ENCODE results near the gene GALNT12.

The GALNT12 gene

GRCh38 chr9:98882569-98882923, 75.1 kb downstream of the GALNT12 start:
- DNase-seq: no peak

- no peak for DNase-seq
Observed at GRCh38 chr9:98883276-98883675, 75.8 kb downstream of the GALNT12 start.

DNA sequence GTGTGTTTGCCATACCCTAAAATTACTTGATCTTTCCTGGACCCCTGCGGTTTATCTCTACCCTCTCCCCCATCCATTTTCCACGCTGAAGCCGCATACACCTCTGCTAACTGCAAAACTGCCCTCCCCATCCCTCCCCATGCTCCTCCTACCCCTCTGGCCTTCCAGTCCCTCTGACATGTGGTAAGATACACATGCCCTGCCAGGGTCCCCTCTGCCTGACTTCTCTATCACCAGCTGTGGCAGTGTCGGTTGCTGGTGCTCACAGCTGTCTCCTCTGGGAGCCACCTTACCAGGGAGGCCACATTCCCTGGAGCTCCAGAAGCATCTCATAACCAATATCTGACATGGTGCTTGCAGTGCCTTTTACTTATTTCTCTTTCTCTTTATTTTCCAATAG, 77.4 kb downstream of the GALNT12 start:
- DNase-seq: no peak

GRCh38 chr9:98885575-98886295, 78.3 kb downstream of the GALNT12 start:
- no peak for DNase-seq

DNA sequence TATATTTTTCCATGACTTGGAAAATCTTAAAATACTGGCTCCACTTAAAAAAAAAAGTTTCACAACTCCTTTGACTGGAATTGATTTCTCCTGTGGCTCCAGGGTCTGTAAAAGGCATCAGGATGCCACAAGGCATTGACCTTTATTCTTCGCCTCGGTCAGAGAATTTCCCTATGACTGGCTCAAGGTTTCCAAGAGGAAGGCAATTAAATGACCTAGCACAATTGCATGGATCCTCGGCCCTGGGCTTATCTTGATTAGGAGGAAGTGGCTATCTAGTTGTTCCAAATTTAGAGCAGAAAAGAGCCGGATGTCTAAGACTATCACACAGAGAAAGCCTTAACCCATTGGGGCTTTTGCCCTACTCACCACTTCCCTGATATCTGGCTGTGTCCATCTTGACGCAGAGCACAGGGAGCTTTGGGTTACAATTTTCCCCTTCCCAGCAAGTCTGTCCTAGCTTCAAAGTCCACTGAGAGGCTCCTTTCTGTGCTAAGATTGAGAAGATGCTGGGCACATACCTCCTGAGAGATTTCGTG, 79.3 kb downstream of the GALNT12 start:
- DNase-seq: no peak

- no peak for DNase-seq
Observed at GRCh38 chr9:98887918-98888510, 80.5 kb downstream of the GALNT12 start.

GRCh38 chr9:98888801-98889421, 81.4 kb downstream of the GALNT12 start:
- no peak for DNase-seq

- no peak for DNase-seq
Observed at GRCh38 chr9:98890256-98890655, 82.8 kb downstream of the GALNT12 start.

DNA sequence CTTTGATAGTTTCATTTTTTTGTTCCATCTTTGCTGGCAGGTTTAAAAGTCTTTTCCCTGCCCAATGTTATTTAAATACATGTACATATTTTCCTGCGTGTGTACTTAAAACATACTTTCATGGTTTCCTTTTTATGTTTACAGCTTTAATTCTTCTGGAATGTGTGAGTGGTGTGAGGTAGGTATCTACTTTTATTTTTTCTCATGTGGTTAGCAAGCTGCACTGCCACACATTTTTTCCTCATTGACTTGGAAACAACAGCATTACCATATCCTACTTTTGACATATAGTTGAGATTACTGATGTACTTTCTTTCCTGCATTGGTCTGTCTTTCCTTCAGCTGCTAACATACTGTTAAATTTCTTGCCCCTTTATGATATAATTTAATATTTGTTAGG, 84.8 kb downstream of the GALNT12 start:
- no peak for DNase-seq

- DNase-seq: no peak
Observed at GRCh38 chr9:98892690-98893089, 85.2 kb downstream of the GALNT12 start.

- no peak for DNase-seq
Observed at GRCh38 chr9:98894171-98894570, 86.7 kb downstream of the GALNT12 start.

GRCh38 chr9:98894761-98895160, 87.3 kb downstream of the GALNT12 start:
- DNase-seq: no peak

DNA sequence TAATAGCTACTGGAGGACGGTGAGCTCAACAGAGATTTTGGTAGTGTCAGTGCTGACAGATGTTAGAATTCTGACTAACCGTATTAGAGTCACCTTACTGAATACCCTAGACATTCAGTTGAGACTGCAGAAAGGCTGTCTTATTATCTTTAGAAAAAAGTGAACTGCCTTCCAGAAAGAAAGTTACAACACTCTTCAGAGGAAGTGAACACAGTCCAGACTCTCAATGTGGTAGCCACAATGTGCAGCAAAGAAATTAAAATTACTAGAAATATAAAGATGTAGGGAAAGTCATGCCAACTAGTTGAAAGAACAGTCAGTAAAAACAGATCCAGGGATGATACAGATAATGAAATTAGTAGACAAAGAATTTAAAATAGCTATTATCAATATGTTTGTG, 89.2 kb downstream of the GALNT12 start:
- no peak for DNase-seq

DNA sequence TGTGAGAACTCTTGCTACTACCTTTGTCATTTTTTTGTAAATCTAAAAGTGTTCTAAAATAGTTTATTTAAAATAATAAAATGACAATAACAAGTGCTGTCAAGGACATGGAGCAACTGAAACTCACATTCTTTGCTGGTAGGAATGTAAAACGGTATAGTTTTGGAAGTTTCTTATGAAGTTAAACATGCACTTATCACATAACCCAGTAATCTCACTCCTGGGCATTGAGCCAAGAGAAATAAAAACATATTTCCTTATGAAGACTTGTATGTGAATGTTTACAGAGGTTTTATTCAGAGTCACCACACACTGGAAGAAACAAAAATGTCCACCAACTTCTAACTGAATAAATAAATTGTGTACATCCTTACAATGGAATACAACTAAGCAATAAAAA, 90.3 kb downstream of the GALNT12 start:
- DNase-seq: no peak

DNA sequence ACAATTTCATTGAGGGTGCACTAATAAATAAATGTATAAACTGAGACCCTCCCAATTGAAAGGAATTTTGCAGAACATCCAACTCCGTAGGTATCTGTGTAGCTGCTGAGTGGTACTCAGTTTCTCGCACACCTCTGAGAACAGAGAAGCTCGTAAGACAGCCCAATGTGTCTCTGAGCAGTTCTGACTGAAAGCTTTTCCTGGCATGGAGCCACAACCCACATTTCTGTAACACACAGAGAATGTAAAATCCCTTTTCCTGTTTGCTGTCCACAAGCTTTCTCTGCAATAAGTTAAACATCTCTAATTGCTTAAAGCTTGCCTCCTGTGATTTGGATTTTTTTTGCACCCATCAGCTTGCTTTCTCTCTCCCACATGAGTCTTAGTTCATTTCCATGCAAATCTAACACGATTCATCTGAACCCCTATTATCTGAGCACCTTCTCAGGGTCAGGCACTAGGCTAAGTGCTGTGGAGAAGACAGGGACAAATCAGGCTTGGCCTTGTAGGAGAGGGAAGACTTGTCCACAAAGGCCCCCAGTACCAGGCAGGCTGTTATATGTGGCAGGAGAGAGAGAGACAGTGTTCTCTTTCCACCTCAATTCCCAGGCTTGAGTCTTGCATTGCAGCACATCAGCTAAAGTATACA, 92.1 kb downstream of the GALNT12 start:
- DNase-seq: peak; percentile 74
